SK-N-DZ (cell line): Measurements from ENCODE around the gene JPH2.

ENCODE experiments used
- DNase-seq: peaks from one replicate; pipeline ENCODE4 v3.0.0-alpha.2; 2015; ENCODE audit warnings: low spot score

Gene JPH2

DNA sequence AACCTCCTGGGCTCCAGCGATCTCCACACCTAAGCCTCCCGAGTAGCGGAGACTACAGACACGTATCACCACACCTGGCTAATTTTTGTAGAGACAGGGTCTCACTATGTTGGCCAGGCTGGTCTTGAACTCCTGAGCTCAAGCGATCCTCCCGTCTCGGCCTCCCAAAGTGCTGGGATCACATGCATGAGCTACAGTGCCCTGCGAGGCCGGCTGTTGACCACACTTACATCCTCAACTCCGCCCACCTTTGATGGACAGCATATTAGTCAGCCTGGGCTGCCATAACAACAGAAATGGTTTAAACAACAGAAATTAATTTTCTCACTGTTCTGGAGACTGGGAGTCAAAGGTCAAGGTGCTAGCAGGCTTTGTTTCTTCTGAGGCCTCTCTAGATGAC, 107.7 kb downstream of the JPH2 start:
- DNase-seq, result no peak

GRCh38 chr20:44075950-44076232, 111.1 kb downstream of the JPH2 start:
- no peak for DNase-seq

GRCh38 chr20:44075191-44075949, 111.6 kb downstream of the JPH2 start:
- DNase-seq, result no peak

GRCh38 chr20:44074252-44075151, 112.5 kb downstream of the JPH2 start:
- DNase-seq, result peak; percentile 92

GRCh38 chr20:44073675-44074071, 113.3 kb downstream of the JPH2 start:
- no peak for DNase-seq

DNA sequence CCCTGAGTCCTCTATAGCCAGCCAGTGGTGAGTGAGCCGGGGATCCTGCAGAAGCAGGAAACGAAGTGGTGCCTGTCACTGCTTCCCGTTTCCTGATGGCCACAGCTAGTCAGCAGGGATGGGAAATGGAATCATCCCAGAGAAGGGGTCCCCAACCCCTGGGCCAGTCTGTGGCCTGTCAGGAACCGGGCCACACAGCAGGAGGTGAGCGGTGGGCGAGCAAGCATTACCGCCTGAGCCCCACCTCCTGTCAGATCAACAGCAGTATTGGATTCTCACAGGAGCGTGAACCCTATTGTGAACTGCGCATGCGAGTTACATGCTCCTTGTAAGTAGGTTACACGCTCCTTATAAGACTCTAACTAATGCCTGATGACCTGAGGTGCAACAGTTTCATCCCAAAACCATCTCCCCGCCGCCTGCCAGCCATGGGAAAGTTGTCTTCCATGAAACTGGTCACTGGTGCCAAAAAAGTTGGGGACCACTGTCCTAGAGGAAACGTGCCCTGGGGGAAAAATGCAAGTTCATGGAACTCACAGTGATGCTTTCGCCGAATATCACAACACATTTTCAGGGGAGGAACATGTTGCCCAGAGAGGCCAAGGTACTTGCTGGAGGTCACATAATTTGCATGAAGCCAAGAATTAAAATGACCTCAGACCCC, 113.8 kb downstream of the JPH2 start:
- DNase-seq, result no peak

DNA sequence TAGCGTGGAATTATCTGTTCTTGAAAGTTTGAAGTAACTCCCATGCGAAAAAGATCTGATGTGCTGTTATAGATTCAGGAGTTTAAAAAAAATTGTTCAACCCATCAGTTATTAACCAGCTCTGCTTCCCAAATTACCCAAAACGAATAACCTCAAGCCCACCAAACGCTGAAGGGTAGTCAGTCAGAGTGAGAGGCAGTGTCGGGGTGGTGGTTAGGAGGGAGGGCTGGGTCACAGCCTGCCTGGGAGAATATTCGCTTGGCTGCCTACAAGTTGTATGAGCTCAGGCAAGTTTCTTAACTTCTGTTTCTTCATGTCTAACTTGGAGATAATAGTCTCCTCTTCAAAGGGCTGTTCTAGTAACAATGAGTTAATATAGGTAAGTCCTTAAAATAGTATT, 114.6 kb downstream of the JPH2 start:
- no peak for DNase-seq

- DNase-seq, result no peak
Measured at GRCh38 chr20:44071526-44072111, 115.4 kb downstream of the JPH2 start.

GRCh38 chr20:44071057-44071456, 115.9 kb downstream of the JPH2 start:
- DNase-seq, result no peak

DNA sequence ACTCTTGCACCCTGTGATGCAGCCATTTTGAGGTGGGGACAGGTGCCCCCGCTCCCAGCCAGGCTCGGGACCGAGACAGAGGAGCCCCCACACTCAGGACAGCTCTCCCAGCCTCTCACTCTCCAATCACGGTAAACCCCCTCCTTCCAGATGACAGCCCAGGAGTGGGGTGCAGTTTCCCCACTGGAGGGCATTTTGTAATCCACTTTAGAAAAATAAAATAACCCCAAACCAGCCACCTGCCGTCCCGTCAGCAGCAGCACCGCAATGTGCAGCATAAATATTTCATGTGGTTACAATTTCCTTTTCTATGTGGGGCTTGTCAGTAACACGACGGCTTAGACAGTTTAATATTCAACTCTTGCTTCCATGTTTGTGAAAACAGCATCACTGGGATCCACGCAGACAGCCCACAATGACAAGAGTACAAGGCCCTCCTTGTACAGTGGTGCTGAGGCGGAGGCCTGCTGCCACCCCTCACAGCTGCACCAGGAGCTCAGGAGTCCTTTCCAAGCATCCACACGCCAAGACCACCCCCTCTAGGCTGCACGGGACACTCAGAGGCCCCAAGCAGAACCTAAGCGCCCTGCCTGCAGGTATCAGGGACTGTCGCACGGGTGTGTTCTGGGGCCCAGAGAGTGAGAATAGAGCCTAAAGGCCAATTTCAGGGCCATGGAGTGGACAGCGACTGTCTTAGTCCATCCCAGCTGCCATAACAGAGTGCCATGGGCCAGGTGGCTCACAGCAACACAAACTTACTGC, 116.7 kb downstream of the JPH2 start:
- DNase-seq, result no peak

GRCh38 chr20:44069203-44070011, 117.6 kb downstream of the JPH2 start:
- no peak for DNase-seq

GRCh38 chr20:44068316-44069201, 118.4 kb downstream of the JPH2 start:
- no peak for DNase-seq

GRCh38 chr20:44067650-44068081, 119.3 kb downstream of the JPH2 start:
- no peak for DNase-seq

- DNase-seq, result no peak
Measured at GRCh38 chr20:44066645-44067606, 120.1 kb downstream of the JPH2 start.

DNA sequence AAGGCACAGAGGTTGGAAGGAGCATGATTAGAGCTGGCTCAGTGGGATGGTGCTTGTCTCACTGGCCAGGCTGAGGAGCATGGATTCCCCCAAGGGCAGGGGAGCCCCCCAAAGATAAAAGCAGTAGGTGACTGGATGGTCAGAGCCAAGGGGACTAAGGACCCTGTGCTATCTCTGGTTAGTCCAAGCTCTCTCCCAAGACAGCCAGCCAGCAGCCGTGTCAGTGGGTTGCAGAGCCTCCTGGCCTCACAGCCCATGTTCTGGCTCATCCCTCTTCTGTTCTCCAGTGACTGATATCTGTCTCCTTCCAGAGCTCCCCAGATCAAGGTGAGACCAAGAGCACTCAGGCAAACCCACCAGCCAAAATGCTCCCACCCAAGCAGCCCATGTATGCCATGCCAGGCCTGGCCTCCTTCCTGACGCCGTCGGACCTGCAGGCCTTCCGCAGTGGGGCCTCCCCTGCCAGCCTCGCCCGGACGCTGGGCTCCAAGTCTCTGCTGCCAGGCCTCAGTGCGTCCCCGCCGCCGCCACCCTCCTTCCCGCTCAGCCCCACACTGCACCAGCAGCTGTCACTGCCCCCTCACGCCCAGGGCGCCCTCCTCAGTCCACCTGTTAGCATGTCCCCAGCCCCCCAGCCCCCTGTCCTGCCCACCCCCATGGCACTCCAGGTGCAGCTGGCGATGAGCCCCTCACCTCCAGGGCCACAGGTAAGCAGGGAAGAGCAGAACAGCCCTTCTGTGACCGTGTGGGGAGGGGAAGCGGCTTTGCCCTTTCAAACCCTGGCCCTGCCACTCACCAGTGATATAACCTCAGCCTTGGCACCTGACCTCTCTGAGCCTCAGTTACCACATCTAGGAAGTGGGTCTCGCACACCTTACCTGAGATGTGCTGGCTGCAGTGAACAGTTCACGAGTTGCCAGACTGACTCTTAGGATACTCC, 121.3 kb downstream of the JPH2 start:
- DNase-seq, result no peak

DNA sequence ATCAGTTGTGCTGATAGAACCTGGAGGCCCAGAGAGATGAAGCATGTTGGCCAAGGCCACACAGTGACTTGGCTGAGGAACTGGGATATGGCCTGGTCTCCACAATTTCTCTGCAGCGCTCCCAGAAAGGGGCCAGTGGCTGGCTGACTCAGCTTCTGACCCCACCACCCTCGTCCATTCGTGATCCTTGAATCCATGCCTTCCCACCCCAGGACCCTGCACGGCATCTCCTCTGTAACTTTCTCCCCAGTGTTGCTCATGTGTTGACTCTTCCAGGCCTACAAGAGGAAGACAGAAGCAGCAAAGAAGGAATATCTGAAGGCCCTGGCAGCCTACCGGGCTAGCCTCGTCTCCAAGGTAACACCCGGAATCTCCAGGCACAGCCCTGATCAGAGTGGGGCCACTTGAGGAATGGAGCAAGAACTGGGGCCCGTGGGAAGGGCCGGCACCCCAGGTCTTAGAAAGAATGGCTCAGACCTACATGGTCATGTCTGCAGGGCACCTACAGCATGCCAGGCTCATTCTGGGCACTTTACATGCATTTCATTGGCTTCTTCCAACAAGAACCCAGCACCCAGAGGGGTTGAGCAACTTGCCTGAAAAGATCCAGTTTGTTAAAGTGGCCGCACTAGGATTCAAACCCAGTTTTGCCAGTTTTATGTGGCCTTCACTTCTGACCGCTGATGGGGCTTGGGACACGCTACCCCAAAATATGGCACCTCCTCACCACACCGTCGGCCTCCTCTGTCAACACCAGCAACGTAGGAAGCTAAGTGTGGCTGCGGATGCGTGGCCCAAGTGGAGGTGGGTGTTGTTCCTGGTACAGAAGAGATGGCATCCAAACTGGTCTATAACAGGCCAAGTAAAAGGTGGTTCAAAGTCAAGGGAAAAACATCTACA, 122.2 kb downstream of the JPH2 start:
- no peak for DNase-seq
